HG02798 (cell line): ENCODE measurements around the gene MEOX2.

Experiments used
- ATAC-seq: cut with Tn5 transposase; IDR thresholded peaks from one replicate; pipeline ENCODE4 v1.9.1; 2021; ENCODE audit warnings: mild to moderate bottlenecking; ENCODE audit not compliant: unreplicated experiment, poor library complexity

The MEOX2 gene

DNA sequence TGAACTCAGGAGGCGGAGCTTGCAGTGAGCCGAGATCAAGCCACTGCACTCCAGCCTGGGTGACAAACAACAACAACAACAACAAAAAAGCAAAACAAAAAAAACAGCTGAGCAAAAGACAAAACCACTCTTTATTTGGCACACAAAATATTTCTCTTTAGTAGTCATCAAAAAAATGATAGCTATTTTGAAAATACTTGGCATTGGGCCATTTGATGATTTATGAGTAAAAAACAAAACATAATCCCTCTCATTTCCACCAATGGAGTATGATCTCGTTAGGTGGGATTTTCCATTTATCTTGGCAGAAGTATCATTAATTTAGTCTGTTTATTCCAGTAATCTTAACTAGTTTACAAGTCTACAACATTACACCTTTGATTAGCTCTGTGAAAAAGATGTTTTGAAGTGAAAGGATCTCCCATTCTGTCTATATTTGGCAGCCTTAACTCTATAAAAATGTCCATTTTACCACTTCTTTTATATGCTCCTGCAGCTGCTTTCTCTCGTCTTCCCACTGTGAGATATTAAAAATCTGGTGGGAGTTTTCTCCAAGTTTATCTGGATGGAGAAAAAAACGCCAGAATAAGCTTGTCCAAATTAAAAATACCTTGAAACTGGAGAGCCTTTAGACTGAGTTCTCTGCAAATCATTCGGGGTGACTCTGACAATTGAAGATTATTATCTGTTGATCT is 65.8 kb downstream of the MEOX2 start:
- ATAC-seq, result no peak

DNA sequence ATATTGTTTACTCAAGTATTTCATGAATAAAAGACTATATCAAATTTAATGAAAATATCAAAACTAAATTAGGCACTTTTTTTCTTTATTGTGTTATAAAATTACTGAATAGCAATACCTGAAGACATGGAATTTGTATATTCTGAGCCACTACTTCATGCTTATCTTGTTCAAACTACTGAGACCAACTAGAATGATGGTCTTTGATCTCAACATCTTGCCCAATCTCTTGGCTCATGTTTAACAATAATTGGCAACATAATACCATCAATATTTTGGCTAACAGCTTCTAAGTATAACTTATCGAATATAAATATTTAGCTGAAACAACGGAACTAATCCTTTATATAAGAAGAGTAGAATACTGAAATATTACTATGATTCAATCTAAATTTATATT is 68.2 kb downstream of the MEOX2 start:
- ATAC-seq, result no peak

DNA sequence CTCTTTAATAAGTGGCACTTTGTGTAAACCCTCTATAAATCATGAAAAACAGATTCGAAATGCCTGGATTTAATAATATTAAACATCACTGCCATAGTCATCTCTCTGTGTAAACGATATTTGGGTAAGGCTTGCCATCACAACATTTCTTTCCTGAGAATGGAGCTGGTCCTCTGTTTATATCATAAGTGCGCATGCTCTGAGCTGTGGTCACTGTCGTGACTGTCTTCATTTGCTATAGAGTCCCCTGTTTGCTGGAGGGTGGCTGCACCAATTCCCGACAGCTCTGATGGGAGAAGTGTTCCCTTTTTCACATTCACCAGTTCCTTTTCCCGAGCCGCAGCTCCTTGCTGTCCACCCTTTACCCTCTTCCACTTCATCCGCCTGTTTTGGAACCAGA is 74.3 kb downstream of the MEOX2 start:
- ATAC-seq, result no peak

DNA sequence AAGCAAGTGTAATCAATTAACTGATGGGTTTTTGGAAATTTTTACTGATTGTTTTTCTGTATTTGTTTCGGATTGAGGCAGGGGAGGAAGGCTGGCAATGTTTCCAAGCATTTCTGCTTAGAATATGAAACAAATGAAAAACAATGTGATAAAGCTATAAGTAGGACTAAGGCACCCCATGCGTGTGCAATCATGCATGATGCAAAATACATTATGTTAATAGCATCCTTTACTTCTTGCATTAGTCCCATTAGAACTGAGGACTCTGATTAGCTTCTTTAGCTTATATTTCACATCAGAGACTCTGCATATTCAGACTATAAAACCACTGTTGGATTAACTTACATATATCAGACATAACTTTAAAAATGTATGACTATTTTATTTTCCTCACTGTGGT is 76.0 kb downstream of the MEOX2 start:
- no peak for ATAC-seq

DNA sequence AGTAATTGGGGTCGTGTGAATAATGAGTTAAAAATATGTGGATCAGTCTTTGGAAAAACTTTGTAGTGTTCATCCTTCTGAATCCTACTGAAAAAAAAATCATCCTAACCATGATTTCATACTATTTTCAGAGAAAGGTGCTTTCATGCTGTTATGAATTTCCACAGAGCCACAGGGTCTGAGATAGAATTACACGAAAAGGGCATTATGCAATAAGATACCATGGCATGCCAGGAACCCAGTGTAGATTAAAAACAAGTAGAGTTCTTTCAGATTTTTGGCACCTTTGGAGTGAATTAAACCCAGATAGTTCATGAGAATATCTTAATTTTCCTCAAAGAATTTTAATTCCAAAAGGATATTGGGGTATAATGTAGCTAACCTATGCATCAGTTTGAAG is 77.2 kb downstream of the MEOX2 start:
- ATAC-seq, result no peak

DNA sequence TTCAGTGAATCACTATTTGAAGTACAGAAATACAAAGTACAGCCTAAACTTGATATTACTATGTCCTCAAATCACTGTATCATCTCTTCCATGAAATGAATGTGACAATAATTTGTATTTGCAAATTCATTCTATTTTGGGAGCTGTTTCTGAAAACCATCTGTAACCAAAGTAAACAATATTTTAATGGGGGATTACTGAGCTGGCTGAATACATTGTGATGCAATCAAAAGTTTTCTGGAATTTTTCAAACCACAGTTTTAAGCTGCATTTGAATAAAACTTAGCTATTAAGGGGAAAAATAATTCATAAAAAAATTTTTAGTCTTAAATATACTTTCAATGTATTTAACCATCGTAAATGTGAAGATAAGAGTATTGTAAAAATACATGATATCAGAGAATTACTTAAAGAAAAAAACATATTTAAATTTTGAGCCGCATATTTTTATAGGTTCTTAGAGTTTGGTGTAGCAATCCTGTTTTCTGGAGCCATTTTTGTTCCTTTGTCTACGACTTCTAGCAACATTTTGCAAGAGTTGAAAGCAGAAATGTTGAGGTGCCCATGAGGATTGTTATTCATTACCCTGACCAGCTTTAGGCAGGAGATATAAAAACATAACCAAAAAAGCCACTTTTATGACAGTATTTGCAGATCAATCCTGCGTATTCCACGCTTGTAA is 78.8 kb downstream of the MEOX2 start:
- no peak for ATAC-seq

DNA sequence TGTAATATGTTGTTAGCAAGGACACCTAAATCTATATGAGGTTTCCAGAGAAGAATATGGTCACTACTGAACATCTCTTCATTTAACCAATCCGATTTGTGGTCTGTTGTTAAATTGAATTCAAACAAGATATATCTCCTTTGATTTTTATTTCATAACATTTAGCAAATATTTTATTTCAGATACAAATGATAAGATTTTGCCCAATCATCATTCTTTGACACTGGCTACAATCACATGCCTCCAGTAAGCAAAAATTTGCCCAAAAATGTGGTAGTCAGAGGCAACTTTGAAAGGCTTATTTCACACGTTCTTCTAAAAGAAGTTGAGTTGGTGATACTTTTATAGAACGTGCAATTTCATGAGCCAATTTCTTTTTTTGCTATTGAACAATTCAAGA is 79.9 kb downstream of the MEOX2 start:
- ATAC-seq, result no peak

DNA sequence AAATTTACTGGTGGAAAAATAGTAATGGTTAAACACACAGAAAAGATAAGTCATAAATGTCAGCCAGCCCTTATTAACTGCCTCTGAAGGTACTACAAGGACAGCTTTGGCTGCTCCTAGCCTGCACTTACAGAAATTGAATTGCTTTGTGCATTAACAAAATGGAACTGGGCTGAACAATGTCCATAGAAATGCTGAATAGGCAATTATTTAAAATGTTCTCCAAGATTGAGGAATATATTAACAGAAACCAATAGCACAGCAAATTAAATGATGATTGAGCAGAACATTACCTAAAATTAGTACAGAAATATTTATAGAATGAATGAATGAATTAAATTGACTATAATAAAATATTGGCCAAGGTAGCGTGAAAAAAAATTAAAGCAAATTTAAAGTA is 82.3 kb downstream of the MEOX2 start:
- ATAC-seq, result no peak

DNA sequence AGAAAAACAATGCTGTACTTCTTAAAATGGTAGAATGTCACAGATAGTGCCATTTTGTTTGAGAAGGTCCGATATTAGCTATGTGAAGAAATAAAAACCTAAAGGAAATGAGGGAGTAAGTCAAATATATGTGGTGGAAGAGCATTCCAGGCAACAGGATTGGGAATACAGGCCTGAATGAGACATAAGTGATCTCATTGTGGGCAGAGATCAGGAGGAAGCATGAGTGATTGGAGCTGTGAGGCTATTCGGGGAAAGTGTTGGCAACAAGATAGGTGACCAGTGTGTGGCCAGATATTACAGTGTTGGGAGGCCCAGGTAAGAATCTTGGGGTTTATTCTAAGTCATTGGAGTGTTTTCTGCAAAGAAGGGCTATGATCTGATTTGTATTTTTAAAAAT is 83.4 kb downstream of the MEOX2 start:
- ATAC-seq, result no peak

DNA sequence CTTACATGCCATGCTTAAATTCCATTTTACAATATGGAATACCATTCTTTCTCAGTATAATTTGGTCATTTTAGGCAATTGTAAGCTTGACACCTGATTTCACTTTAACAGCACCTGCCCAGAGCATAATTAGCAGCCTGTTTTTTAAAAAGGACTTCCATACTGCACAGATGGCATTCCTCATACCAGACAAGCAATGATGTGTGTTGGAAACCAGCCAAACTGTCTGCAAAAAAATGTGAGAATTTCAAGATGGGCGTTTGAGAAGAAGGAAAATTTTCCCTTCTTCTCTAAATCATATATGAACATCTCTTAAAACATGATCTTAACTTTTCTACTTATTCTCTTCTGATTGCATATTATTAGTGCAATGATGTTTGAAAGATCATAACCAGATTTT is 84.2 kb downstream of the MEOX2 start:
- no peak for ATAC-seq

DNA sequence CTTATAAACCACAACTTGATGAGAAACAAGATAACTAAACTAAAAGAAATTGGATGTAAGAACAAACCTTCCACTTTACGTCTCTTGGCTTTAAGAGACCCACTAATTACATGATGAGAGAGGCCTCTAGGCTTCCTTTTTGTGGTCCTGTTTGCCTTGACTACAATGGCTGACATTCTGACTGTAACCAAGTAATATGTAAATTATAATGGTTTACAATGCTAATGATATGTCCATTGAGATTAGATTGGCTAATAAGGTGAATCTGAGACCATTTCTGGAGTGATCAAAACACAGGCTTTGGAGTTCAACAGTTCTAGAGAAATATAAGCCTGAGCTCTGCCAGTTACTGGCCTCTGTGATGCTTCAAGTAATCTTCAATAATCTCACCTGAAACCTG is 85.3 kb downstream of the MEOX2 start:
- ATAC-seq, result no peak

DNA sequence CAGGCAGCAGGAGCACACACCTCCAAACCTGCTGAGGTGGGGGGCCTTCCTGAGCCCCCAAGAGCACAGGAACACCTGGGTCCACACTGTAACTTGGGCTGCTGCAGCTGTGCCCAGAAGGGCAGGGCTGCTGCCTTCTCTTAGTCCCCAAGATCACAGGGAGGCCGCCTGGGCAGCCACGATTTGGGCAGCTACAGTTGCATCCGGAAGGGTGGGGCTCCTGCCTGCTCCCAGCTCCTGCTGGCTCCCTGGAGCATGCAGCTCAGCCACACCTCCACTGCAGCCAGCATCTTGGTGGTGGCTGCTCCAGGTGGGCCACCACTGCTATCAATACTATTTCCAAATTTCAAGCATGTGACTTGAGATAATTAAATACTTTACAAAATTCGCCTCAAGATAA is 86.2 kb downstream of the MEOX2 start:
- no peak for ATAC-seq

DNA sequence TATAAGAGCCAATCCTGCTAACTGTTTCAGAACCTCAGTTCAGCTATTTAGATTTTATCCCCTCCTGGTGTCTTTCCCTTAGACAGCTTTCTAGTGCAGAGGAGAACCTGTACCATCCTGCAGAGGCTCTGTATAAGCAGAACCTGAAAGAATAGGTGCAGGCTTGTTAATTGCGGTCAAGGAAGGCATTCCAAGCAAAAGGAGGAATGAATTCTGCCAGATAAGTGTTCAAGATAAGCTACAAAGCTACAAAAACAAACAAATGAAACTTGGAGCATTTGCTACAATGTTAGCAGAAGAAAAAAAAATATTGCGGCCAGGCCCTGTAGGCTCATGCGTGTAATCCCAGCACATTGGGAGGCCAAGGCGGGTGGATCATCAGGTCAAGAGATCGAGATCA is 92.0 kb downstream of the MEOX2 start:
- ATAC-seq, result no peak

DNA sequence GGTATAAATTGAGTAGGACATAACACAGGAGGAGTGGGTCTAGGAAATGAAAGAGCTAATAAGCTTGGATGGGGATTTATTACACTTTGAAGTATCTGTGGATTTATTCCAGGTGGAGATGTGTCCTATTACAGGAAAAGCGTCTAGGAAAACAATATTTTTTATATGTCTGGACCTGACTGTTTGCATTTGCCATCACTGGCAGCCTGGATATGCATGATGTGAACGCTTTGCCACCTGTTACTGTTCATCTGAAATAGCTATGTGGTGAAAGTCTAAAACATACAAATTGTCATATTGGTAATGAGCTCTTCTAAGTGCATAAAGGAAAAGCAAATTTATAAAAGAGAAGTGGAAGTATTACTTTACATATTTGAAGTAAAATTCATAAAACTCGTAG is 93.1 kb downstream of the MEOX2 start:
- no peak for ATAC-seq

DNA sequence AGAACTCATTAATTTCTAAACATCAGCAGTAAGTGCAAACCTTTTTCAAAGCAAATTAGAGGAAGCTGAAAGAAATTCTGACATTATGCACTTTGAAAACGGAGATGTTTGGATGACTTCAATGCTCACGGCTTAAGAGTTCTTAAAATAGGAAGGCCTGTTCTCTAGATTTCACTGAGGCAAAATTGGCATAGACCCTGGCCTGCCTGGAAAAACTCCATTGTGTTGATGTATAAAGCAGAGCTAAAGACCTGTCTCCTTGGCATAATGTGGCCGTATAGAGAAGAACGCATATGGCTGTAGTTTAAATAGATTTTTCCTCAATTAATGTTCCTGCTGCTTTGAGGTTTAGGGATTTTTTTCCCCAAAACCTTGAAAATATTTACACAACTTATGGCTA is 100.2 kb downstream of the MEOX2 start:
- no peak for ATAC-seq

DNA sequence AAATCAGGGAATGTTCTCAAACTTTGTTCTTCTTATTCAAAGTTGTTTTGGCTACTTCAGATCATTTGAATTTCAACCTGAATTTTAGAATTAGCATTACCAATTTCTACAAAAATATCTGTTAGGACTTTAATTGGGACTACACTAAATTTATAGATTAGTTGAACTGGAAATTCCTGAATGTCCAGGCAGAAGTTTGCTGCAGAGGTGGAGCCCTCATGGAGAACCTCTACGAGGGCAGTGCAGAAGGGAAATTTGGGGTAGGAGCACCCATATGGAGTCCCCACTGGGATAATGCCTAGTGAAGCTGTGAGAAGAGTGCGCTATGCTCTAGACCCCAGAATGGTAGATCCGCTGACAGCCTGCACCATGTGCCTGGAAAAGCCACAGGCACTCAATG is 101.9 kb downstream of the MEOX2 start:
- ATAC-seq, result no peak

DNA sequence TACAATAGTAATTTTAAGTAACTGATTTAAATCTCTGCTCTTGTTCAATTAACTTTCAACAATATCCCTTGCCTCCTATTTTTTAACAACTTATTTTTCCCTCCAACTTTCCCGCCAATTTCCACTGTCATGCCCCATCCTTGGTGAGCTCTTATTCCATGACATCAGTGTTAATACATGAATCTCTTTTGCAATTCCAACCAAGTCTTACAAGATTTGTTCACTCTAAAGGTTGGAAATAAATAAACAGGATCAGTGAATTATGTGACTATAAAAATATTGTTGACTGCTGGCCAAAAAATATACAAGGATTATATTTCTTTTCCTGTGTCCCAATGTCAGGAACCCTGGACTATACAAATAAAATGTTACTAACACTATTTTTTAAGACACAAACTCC is 103.7 kb downstream of the MEOX2 start:
- no peak for ATAC-seq

DNA sequence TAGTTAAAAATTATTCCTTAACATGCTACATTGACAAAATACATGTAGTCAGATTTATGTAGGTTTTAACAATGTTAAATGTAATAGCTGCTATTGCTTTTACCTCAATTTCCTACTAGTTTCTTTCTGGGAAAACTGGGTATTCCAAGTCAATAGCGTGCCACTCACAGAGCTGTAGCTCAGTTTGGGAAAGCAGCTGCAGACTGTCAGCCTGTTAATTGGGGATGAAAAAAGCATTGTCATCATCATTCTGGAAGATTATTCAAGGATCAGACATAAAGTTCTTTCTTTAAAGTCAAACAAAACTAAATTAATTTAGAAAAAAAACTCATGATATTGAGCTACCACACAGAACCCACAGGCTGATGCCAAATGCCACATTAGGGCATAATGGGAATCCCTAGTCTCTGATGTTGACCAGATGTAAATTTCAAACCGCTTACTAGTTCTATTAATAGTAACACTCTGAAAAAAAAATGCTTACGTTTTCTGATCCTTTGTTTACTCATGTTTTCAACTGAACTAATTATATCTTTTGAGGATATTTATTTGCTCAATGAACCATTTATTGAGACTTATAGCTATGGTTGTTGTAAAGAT is 105.0 kb downstream of the MEOX2 start:
- ATAC-seq, result no peak

DNA sequence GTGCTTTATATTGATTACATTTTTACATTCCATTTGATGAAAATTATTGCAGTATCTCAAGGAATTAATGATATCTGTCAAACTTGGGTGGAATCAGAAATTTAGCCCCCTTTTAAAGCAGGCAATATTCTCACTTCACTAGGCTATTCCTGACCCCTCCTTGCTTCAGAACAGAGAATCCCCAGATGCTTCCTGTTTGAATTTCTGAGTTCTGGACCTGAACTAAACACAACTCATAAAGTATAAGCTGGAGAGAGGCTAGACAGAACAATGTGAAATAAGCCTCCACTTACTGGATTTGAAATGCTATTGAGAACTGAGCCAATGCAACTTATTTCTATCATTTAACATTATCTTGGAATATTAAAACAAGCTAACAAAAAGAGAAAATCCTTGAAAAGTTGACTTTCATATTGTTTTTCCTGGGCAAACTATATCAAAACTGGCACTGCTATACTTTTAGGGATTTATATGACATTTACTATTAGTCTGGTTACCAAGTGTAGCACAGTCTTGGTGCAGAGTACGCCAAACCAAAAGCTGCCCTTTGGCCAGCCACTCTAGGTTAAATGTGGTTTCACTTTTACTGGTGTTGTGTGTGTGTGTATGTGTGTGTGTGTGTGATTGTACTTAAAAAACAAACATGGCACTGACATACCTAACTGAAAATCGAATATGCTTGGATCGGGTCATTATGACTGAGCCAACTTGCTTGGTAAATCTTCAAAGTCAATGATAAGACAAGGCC is 105.7 kb downstream of the MEOX2 start:
- ATAC-seq, result no peak

DNA sequence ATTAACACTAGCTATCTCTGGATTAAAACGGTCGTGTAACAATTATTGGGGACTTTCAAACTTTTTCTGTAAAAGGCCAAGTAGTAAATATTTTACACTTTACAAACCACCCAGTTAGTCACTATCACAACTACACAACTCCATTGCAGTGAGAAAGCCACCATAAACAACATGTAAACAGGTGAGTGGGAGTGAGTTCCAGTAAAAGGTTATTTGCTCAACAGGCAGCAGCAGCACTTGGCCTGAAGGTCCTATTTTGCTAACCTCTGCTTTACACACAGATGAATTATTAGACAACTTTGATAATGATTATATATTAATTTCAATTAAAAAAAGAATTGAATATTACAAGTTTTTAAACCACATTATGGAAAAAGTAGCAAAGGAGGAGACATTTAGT is 108.9 kb downstream of the MEOX2 start:
- ATAC-seq, result no peak

DNA sequence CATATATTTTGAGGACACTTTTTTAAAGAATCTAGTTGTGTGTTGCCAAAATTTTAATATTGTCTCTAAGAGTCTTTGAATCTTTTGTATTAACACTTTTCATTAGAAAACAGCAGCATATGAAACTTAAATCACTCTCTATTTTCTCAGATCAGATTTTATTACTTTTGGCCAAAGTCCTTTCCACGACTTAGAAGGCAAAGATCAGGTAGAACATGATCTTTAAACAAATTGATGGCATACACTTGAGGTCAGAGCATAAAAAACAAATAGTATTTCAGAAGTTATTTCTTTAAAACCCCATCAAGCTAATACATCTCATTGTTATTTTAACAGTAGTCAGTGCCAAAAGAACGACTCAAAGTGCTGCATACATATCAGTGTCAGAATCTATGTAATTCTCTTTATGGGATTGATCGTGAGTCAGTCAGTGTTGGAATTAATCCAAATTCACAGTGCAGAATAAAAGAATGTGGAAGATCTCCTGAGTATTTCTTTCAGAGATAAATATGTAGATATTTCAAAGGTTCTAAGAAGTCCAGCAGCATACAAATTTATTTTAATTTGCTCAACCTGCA is 115.1 kb downstream of the MEOX2 start:
- no peak for ATAC-seq
